HCT116 (cell line): Measurements from ENCODE around the gene SCAI. TPM values are rescaled to one million over a fixed set of nuclear protein-coding genes. Genes with fewer than 3 reads are reported as not detected.

Experiments
- ATAC-seq: fragments of 200-7000 bp; cut with Tn5 transposase; 2 replicates; pipeline ENCODE4 v1.9.1; 2020; ENCODE audit warnings: mild to moderate bottlenecking, moderate library complexity
- BruUV-seq: library from RNA; stranded (reverse); fragments of 400-500 nt; replicated peaks from 2 replicates; lab custom pipeline; 2021; lab: Mats Ljungman, UMichigan
- CTCF ChIA-PET: fragments of 300-600 bp; sonication (Branson Sonifier 250); formaldehyde crosslinking; loops from one replicate; lab custom pipeline; 2021; ENCODE audit warnings: antibody characterized with exemption; lab: Charles Lee
- POLR2A ChIA-PET: fragments of 300-600, 350-600 bp; sonication (Branson Sonifier 250); formaldehyde crosslinking; loops from one replicate; lab custom pipeline; 2021; ENCODE audit warnings: antibody characterized with exemption; lab: Charles Lee
- RAD21 ChIA-PET, 2 experiments: fragments of 300-600 bp; sonication (Branson Sonifier 250); formaldehyde crosslinking; loops; one replicate each; lab custom pipeline; 2023; ENCODE audit warnings: low total read pairs in 2 of 2; ENCODE audit not compliant: uncharacterized antibody in 2 of 2, unreplicated experiment in 2 of 2, low non-redundant PET in 1 of 2; lab: Charles Lee
- DNase-seq: peaks from one replicate; pipeline ENCODE4 v3.0.0-alpha.2; 2010; ENCODE audit warnings: low read depth, low spot score
- H2AFZ ChIP-seq: fragments of 200-600 bp; shearing (Covaris generic), sonication (generic); 2 replicates; pipeline ENCODE4 v1.6.1; 2017; ENCODE audit warnings: low read depth, mixed run types, mixed read lengths, antibody characterized with exemption, low read length; ENCODE audit not compliant: poor library complexity, severe bottlenecking
- H3K27ac ChIP-seq: 2 replicates; pipeline ENCODE4 v1.5.1; 2012; ENCODE audit warnings: low read depth, low read length
- H3K27me3 ChIP-seq: fragments of 200-600 bp; sonication (generic); 2 replicates; pipeline ENCODE4 v1.6.1; 2016; ENCODE audit warnings: mixed run types, low read length, mixed read lengths; ENCODE audit not compliant: insufficient read depth
- H3K36me3 ChIP-seq, 2 experiments: fragments of 200-500 bp in 1 of 2; fragments of 200-600 bp in 1 of 2; sonication (Bioruptor generic) in 1 of 2; sonication (generic) in 1 of 2; 2 replicates each; pipeline versions ENCODE4 v1.5.1 to v1.6.1; 2014 to 2016; ENCODE audit warnings: low read length in 2 of 2, inconsistent platforms in 1 of 2, mixed read lengths in 1 of 2, mixed run types in 1 of 2; ENCODE audit not compliant: insufficient read depth in 2 of 2, control insufficient read depth in 1 of 2
- H3K4me1 ChIP-seq, 2 experiments: fragments of 200-600 bp in 1 of 2; sonication (generic) in 1 of 2; 2 replicates each; pipeline versions ENCODE4 v1.5.1 to v1.6.1; 2012 to 2017; ENCODE audit warnings: low read length in 2 of 2, inconsistent platforms in 1 of 2, mild to moderate bottlenecking in 1 of 2, mixed read lengths in 1 of 2, mixed run types in 1 of 2, moderate library complexity in 1 of 2; ENCODE audit not compliant: insufficient read depth in 2 of 2, control insufficient read depth in 1 of 2
- H3K4me2 ChIP-seq: fragments of 200-600 bp; sonication (generic); 2 replicates; pipeline ENCODE4 v1.6.1; 2017; ENCODE audit warnings: mixed run types, low read length, mixed read lengths
- H3K4me3 ChIP-seq, 2 experiments: fragments of 200-600 bp in 1 of 2; sonication (generic) in 1 of 2; replicated peaks in 1 of 2; 2 replicates each; pipeline ENCODE4 v1.5.1; 2011 to 2016; ENCODE audit warnings: low read length in 2 of 2, control low read depth in 1 of 2, low read depth in 1 of 2, mild to moderate bottlenecking in 1 of 2, mixed read lengths in 1 of 2, mixed run types in 1 of 2
- H3K79me2 ChIP-seq: fragments of 200-600 bp; sonication (generic); 2 replicates; pipeline ENCODE4 v1.6.1; 2017; ENCODE audit warnings: mild to moderate bottlenecking, mixed run types, low read length, moderate library complexity, mixed read lengths; ENCODE audit not compliant: insufficient read depth
- H3K9ac ChIP-seq: fragments of 200-600 bp; sonication (generic); 2 replicates; pipeline ENCODE4 v1.6.1; 2016; ENCODE audit warnings: low read length, mixed read lengths
- H3K9me2 ChIP-seq: fragments of 200-600 bp; sonication (generic), shearing (Covaris generic); 2 replicates; pipeline ENCODE4 v1.6.1; 2017; ENCODE audit warnings: mixed run types, mild to moderate bottlenecking, moderate library complexity; ENCODE audit not compliant: insufficient read depth
- H3K9me3 ChIP-seq, 2 experiments: fragments of 200-500 bp in 1 of 2; fragments of 200-600 bp in 1 of 2; sonication (Bioruptor generic) in 1 of 2; sonication (generic) in 1 of 2; 2 replicates each; pipeline ENCODE4 v1.6.1; 2014 to 2017; ENCODE audit warnings: low read length in 2 of 2, mixed read lengths in 2 of 2, inconsistent platforms in 1 of 2, low read depth in 1 of 2, mild to moderate bottlenecking in 1 of 2, mixed run types in 1 of 2, moderate library complexity in 1 of 2; ENCODE audit not compliant: control insufficient read depth in 1 of 2, insufficient read depth in 1 of 2
- H4K20me1 ChIP-seq: fragments of 200-600 bp; sonication (generic), shearing (Covaris generic); 2 replicates; pipeline ENCODE4 v1.6.1; 2017; ENCODE audit warnings: mixed run types, mild to moderate bottlenecking, moderate library complexity; ENCODE audit not compliant: insufficient read depth
- CBX3 ChIP-seq: IDR thresholded peaks from 2 replicates; pipeline ENCODE4 v1.6.1; 2012; ENCODE audit warnings: low read depth
- EGR1 ChIP-seq: IDR thresholded peaks from 2 replicates; pipeline ENCODE4 v1.6.1; 2012; ENCODE audit warnings: low read depth
- EZH2 ChIP-seq: fragments of 200-600 bp; sonication (generic); IDR thresholded peaks from 2 replicates; pipeline ENCODE4 v1.6.1; 2017; ENCODE audit warnings: antibody characterized with exemption, mixed run types
- EZH2phosphoT487 ChIP-seq: fragments of 200-600 bp; IDR thresholded peaks from 2 replicates; pipeline ENCODE4 v1.6.1; 2018; ENCODE audit warnings: antibody characterized with exemption, borderline replicate concordance
- JUND ChIP-seq: IDR thresholded peaks from 2 replicates; pipeline ENCODE4 v1.6.1; 2012
- MAX ChIP-seq: IDR thresholded peaks from 2 replicates; pipeline ENCODE4 v1.6.1; 2012
- POLR2AphosphoS5 ChIP-seq: IDR thresholded peaks from 2 replicates; pipeline ENCODE4 v1.6.1; 2011; ENCODE audit warnings: mild to moderate bottlenecking, low read depth, low read length, moderate library complexity
- RAD21 ChIP-seq: IDR thresholded peaks from 2 replicates; pipeline ENCODE4 v1.6.1; 2012; ENCODE audit warnings: low read depth, mild to moderate bottlenecking
- REST ChIP-seq: IDR thresholded peaks from 2 replicates; pipeline ENCODE4 v1.6.1; 2012; ENCODE audit warnings: low read depth
- SP1 ChIP-seq: IDR thresholded peaks from 2 replicates; pipeline ENCODE4 v1.6.1; 2012; ENCODE audit warnings: low read depth
- SRF ChIP-seq: IDR thresholded peaks from 2 replicates; pipeline ENCODE4 v1.6.1; 2012; ENCODE audit warnings: low read depth
- ZBTB33 ChIP-seq: IDR thresholded peaks from 2 replicates; pipeline ENCODE4 v1.6.1; 2011; ENCODE audit warnings: mild to moderate bottlenecking, low read length, moderate library complexity; ENCODE audit not compliant: insufficient replicate concordance; ENCODE audit errors: extremely low read depth
- ZFX ChIP-seq: fragments of 450-650 bp; IDR thresholded peaks from 2 replicates; pipeline ENCODE4 v1.6.1; 2017
- ZNF274 ChIP-seq: fragments of 200-500 bp; sonication (Bioruptor generic); IDR thresholded peaks from 2 replicates; pipeline ENCODE4 v1.6.1; 2014; ENCODE audit warnings: mild to moderate bottlenecking, low read depth, low read length, inconsistent platforms
- intact Hi-C: fragments of 100-400 bp; cut with micrococcal nuclease; formaldehyde crosslinking; loops from 2 replicates; pipeline ENCODE4 v1.10.0; 2022
- total RNA-seq: library from RNA; stranded (reverse); gene quantifications from one replicate; pipeline ENCODE4 v1.2.1, GENCODE V29; 2021; ENCODE audit not compliant: unreplicated experiment

The SCAI gene
- total RNA-seq, 1 experiment from 2014 or later, result 14.0 TPM

DNA sequence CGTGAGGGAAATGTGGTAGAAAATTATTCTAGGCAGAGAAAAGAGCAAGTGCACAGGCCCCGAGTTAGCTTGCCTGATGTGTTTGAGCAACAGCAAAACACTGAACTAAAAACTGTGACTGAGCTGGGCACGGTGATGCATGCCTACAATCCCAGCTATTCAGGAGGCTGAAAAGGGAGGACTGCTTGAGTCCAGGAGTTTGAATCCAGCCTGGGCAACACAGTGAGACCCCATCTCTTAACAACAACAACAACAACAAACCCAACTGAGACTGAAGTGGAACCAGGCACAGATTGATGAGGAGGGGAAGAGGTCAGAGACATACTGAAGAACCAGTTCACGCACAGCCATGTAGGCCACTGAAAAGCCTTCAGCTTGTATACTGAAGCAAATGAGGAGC, 42.5 kb downstream of the SCAI start (continued):
- TF ChIP-seq POLR2AphosphoS5, result no peak
- TF ChIP-seq, all 23 proteins: peak for 0

DNA sequence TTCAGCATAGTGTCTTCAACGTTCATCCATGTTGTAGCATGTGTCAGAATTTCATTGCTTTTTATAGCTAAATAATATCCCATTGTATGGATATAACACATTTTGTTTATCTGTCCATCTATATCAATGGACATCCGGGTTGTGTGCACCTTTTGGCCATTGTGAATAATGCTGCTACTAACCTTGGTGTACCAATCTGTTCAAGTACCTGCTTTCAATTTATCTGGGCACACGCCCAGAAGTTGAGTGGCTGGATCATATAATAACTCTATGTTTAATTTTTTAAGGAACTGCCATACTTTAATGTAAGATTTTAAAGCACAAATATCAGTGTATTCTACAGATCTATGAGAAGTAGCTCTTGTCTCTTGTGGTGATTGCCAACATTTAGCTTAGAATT, 43.5 kb downstream of the SCAI start:
- RAD21 ChIA-PET, result no interaction called here
- Histone ChIP-seq H3K4me2 (no peak overlapping the region), H3K9me2 (no peaks in the 10 kb centered on the region), H3K79me2 (peaks cover 5% of the 10 kb centered on the region), H3K9ac (no peak overlapping the region), H4K20me1 (no peaks in the 10 kb centered on the region), H3K4me1 (no peaks in the 10 kb centered on the region), H3K36me3 (no peaks in the 10 kb centered on the region), H2AFZ (no peak overlapping the region), H3K27ac (no peak overlapping the region), H3K4me3 (no peak overlapping the region), H3K9me3 (no peaks in the 10 kb centered on the region), H3K27me3 (no peaks in the 10 kb centered on the region)
- intact Hi-C loops, result no loop called here
- DNase-seq (no peak), ATAC-seq (no peak)
- POLR2A ChIA-PET, result no interaction called here
- CTCF ChIA-PET, result no interaction called here
- BruUV-seq, result no TSS peak
- TF ChIP-seq JUND (no peak), EGR1 (no peak), ZBTB33 (no peak), ZNF274 (no peak)

DNA sequence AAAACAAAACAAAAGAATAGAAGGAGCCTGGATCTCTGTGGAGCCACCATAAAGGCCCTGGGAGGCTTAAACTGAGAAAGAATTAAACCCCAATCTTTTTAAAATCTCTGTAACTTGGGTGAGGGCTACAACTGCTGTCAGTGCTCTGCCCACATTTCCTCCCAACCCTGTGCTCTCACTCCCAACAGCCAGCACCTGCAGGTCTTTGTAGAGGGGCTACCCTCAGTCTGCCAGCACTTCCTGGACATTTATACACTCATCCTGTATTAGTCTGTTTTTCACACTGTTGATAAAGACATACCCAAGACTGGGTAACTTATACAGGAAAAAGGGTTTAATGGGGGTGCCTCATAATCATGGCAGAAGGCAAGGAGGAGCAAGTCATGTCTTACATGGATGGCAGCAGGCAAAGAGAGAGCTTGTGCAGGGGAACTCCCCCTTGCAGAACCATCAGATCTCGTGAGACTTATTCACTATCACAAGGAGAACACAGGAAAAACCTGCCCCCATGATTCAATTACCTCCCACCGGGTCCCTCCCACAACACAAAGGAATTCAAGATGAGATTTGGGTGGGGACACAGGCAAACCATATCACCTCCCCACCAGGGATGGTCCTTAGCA, 47.4 kb downstream of the SCAI start:
- Histone ChIP-seq H3K9me3 (no peaks in the 10 kb centered on the region), H3K4me2 (no peak overlapping the region), H3K79me2 (peaks cover 10% of the 10 kb centered on the region), H4K20me1 (no peaks in the 10 kb centered on the region), H3K36me3 (no peaks in the 10 kb centered on the region), H3K4me3 (no peak overlapping the region), H3K9ac (no peak overlapping the region), H2AFZ (no peak overlapping the region), H3K9me2 (no peaks in the 10 kb centered on the region), H3K27me3 (no peaks in the 10 kb centered on the region), H3K4me1 (no peaks in the 10 kb centered on the region), H3K27ac (no peak overlapping the region)
- intact Hi-C loops, result no loop called here
- no TSS peak for BruUV-seq
- ChIA-PET CTCF (no interaction called here), RAD21 (no interaction called here), POLR2A (no interaction called here)
- ATAC-seq, result no peak
- DNase-seq, result no peak
- TF ChIP-seq ZFX, result no peak
- no peak for TF ChIP-seq EZH2phosphoT487
- no peak for TF ChIP-seq EZH2
- TF ChIP-seq RAD21, result no peak
- TF ChIP-seq CBX3, result no peak
- no peak for TF ChIP-seq REST
- TF ChIP-seq MAX, result no peak
- no peak for TF ChIP-seq EGR1
- no peak for TF ChIP-seq ZNF274
- TF ChIP-seq SRF, result no peak
- TF ChIP-seq SP1, result no peak
- TF ChIP-seq JUND, result no peak
